ENCODE measurements around the gene XIRP1. TPM values are rescaled to one million over a fixed set of nuclear protein-coding genes. Genes with fewer than 3 reads are reported as not detected.
A peak's percentile ranks its signal among the peaks of the same experiment; 100 is the strongest.

XIRP1 gene
- total RNA-seq, 3 donors from 2014 or later = 0.44 TPM; not detected in 2

GRCh38 chr3:39134305-39134704, 58.1 kb downstream of the XIRP1 start:
- peaks cover 0 to 11% of the 10 kb centered on the region in 2 donors for H3K4me1 ChIP-seq
- intact Hi-C loops (cut with DNase I; ENCODE audit: low total_unique reads) = no loop called here
- TF ChIP-seq POLR2A (IDR thresholded peaks at IDR 0.05) (no peak), POLR2AphosphoS5 (IDR thresholded peaks at IDR 0.05) (no peak), CTCF (IDR thresholded peaks at IDR 0.05) (no peak)
- H3K4me3 ChIP-seq = no peak overlapping the region
- peak overlapping the region; percentile 81 for H3K27ac ChIP-seq
- no peaks in the 10 kb centered on the region for H3K27me3 ChIP-seq
- no peak for DNase-seq (ENCODE audit: low spot score in 2 of 2)
- H3K36me3 ChIP-seq = no peaks in the 10 kb centered on the region
- no peaks in the 10 kb centered on the region for H3K9me3 ChIP-seq

DNA sequence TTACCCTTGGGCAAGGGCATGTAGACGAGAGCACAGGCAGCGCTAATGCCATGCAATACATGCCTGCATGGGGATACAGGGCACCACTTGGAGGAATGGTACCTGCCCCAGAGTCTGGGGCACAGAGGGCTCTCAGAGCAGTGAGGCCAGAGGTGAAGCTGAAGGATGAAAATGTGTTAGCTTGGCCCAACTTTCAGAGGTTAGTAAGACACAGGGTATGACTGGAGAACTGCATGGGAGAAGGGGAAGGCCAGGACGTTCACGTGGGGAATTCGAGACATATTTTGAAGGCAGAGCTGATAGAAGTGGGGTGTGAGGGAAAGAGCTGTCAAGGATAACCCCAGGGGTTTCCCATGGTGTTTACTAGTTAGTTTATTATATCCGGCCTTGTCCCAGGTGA, 58.6 kb downstream of the XIRP1 start:
- H3K36me3 ChIP-seq = no peaks in the 10 kb centered on the region
- DNase-seq (ENCODE audit: low spot score in 2 of 2) = no peak

More for the DNA sequence above, 58.6 kb downstream of the XIRP1 start:
- peaks cover 0 to 6% of the 10 kb centered on the region in 2 donors for H3K4me1 ChIP-seq
- intact Hi-C loops (cut with DNase I; ENCODE audit: low total_unique reads) = no loop called here
- no peak overlapping the region for H3K4me3 ChIP-seq
- no peak for TF ChIP-seq POLR2A (IDR thresholded peaks at IDR 0.05)
- no peak for TF ChIP-seq CTCF (IDR thresholded peaks at IDR 0.05)
- no peak for TF ChIP-seq POLR2AphosphoS5 (IDR thresholded peaks at IDR 0.05)
- H3K27me3 ChIP-seq = no peaks in the 10 kb centered on the region
- H3K27ac ChIP-seq = peak overlapping the region; percentile 81
- no peaks in the 10 kb centered on the region for H3K9me3 ChIP-seq

Other genes with a start within 250 kb of the XIRP1 start
- under 1 TPM; 0.15 to 0.48 (median 0.33) TPM for gene SCN11A, start 140.7 kb downstream of the XIRP1 start, total RNA-seq
- gene WDR48, start 140.6 kb downstream of the XIRP1 start, total RNA-seq = 10 to 100 TPM; 32.8 to 48.9 (median 33.8) TPM
- 10 to 100 TPM; 58.2 to 98.8 (median 77.3) TPM for gene GORASP1, start 85.0 kb downstream of the XIRP1 start, total RNA-seq
- gene TTC21A, start 84.9 kb downstream of the XIRP1 start, total RNA-seq = 10 to 100 TPM in 2 of 3 donors, 1 to 10 TPM in 1; 5.9 to 16.1 (median 13.1) TPM
- 100 to 1,000 TPM in 1 of 3 donors, 10 to 100 TPM in 2; 30.2 to 112 (median 59.0) TPM for gene CSRNP1, start 39.0 kb downstream of the XIRP1 start, total RNA-seq
- 1 to 10 TPM in 2 of 3 donors, under 1 TPM in 1; 0.32 to 2.8 (median 1.3) TPM for gene CX3CR1, start 87.4 kb upstream of the XIRP1 start, total RNA-seq
- not detected for gene CCR8, start 137.1 kb upstream of the XIRP1 start, total RNA-seq
- gene SLC25A38, start 190.8 kb upstream of the XIRP1 start, total RNA-seq = 10 to 100 TPM; 28.2 to 31.6 (median 30.9) TPM
- gene RPSA, start 214.1 kb upstream of the XIRP1 start, total RNA-seq = 1,000 to 10,000 TPM in 2 of 3 donors, 100 to 1,000 TPM in 1; 852 to 1,731 (median 1,290) TPM